IMR-90 (cell line): ENCODE measurements around the gene LDLRAD4.

Experiments
- BHLHE40 ChIP-seq: fragments of 150-350 bp; IDR thresholded peaks from 2 replicates; pipeline ENCODE4 v1.6.1; 2016; ENCODE audit warnings: mild to moderate bottlenecking, low read depth, low read length
- CEBPB ChIP-seq: IDR thresholded peaks from 2 replicates; pipeline ENCODE4 v1.6.1; 2012; ENCODE audit warnings: low read depth, low read length, improper control_type of control experiment
- CHD1 ChIP-seq: IDR thresholded peaks from 2 replicates; pipeline ENCODE4 v1.6.1; 2012; ENCODE audit warnings: low read depth, low read length, improper control_type of control experiment
- MAFK ChIP-seq: IDR thresholded peaks from 2 replicates; pipeline ENCODE4 v1.6.1; 2012; ENCODE audit warnings: low read depth, low read length, improper control_type of control experiment
- POLR2A ChIP-seq: IDR thresholded peaks from 2 replicates; pipeline ENCODE4 v1.6.1; 2012; ENCODE audit warnings: mild to moderate bottlenecking, low read depth, low read length
- RAD21 ChIP-seq: IDR thresholded peaks from 2 replicates; pipeline ENCODE4 v1.6.1; 2012; ENCODE audit warnings: low read length, improper control_type of control experiment
- RCOR1 ChIP-seq: IDR thresholded peaks from 2 replicates; pipeline ENCODE4 v1.6.1; 2012; ENCODE audit warnings: mild to moderate bottlenecking, low read length, improper control_type of control experiment; ENCODE audit not compliant: insufficient replicate concordance
- SMC3 ChIP-seq: fragments of 150-350 bp; IDR thresholded peaks from 2 replicates; pipeline ENCODE4 v1.6.1; 2016; ENCODE audit warnings: low read depth, mild to moderate bottlenecking, antibody characterized with exemption, low read length, moderate library complexity
- TF ChIP-seq, protein P1 (sequence below): conservative IDR thresholded peaks from 2 replicates; pipeline ENCODE4 v1.5.1; 2012; ENCODE audit warnings: mild to moderate bottlenecking, low read depth, low read length, improper control_type of control experiment
- TF ChIP-seq, protein P2 (sequence below): fragments of 150-350 bp; IDR thresholded peaks from 2 replicates; pipeline ENCODE4 v1.6.1; 2016; ENCODE audit warnings: low read depth, mild to moderate bottlenecking, low read length, moderate library complexity, borderline replicate concordance

DNA sequence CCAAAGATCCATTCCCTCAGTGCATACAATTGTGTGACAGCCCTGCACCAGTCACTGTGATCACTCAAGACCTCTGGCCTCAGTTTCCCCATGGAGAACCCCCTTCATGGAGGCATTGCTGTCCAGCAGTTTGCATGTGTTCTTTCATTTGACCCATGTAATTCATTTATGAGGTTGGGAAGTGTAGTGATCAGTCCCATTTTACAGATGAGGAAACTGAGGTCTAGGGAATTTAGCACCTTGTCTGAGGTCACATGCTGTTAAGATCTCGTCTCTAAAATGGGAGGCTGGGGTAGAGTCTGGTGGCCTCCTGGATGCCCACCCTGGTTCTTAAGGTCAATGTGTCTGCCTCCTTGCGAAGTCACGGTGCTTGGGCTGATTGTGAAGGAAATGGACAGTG is 19.1 kb downstream of the LDLRAD4 start:
- TF ChIP-seq, protein P1, sequence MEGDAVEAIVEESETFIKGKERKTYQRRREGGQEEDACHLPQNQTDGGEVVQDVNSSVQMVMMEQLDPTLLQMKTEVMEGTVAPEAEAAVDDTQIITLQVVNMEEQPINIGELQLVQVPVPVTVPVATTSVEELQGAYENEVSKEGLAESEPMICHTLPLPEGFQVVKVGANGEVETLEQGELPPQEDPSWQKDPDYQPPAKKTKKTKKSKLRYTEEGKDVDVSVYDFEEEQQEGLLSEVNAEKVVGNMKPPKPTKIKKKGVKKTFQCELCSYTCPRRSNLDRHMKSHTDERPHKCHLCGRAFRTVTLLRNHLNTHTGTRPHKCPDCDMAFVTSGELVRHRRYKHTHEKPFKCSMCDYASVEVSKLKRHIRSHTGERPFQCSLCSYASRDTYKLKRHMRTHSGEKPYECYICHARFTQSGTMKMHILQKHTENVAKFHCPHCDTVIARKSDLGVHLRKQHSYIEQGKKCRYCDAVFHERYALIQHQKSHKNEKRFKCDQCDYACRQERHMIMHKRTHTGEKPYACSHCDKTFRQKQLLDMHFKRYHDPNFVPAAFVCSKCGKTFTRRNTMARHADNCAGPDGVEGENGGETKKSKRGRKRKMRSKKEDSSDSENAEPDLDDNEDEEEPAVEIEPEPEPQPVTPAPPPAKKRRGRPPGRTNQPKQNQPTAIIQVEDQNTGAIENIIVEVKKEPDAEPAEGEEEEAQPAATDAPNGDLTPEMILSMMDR: no peak
- TF ChIP-seq POLR2A (no peak), RAD21 (no peak), CEBPB (no peak), MAFK (no peak), SMC3 (no peak), RCOR1 (no peak), CHD1 (no peak), BHLHE40 (no peak)
- TF ChIP-seq, protein P2, sequence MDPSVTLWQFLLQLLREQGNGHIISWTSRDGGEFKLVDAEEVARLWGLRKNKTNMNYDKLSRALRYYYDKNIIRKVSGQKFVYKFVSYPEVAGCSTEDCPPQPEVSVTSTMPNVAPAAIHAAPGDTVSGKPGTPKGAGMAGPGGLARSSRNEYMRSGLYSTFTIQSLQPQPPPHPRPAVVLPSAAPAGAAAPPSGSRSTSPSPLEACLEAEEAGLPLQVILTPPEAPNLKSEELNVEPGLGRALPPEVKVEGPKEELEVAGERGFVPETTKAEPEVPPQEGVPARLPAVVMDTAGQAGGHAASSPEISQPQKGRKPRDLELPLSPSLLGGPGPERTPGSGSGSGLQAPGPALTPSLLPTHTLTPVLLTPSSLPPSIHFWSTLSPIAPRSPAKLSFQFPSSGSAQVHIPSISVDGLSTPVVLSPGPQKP: no peak
